Choroid plexus epithelial cell (primary cell): Measurements from ENCODE around the gene ERC1.

Source experiments
- DNase-seq: peaks from one replicate; pipeline ENCODE4 v3.0.0-alpha.2; 2010; ENCODE audit warnings: low read depth
- H3K4me3 ChIP-seq: 2 replicates; pipeline ENCODE4 v1.5.1; 2011; ENCODE audit warnings: low read depth, mild to moderate bottlenecking, control low read depth, low read length, moderate library complexity
- TF ChIP-seq, protein P1 (sequence below): conservative IDR thresholded peaks from 2 replicates; pipeline ENCODE4 v1.5.1; 2011; ENCODE audit warnings: low read depth, mild to moderate bottlenecking, control low read depth, inconsistent platforms, low read length, moderate library complexity

Gene ERC1

DNA sequence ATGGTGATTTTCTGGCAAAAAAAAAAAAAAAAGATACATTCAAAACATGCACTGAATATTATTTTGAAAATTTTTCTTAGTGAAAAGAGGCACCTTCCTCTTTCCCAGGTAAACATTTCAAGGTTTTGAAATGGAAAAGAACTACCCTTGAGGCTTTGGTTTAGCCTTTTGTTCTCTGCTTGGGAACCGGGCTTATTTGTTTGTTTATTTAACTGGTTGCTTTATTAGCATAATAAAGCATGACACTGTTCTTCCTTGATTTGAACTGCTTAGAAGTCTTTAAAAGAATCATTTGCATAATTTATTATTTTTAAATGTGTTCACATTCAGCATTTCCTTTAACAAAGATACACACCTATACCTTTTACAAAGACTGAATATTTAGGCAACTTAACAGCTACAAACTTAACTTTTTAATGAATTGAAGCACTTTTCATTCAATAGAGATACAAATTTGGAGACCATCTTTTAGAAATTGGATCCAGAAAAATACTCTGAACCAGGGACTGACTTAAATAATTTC lies 428.9 kb downstream of the ERC1 start:
- TF ChIP-seq, protein P1, sequence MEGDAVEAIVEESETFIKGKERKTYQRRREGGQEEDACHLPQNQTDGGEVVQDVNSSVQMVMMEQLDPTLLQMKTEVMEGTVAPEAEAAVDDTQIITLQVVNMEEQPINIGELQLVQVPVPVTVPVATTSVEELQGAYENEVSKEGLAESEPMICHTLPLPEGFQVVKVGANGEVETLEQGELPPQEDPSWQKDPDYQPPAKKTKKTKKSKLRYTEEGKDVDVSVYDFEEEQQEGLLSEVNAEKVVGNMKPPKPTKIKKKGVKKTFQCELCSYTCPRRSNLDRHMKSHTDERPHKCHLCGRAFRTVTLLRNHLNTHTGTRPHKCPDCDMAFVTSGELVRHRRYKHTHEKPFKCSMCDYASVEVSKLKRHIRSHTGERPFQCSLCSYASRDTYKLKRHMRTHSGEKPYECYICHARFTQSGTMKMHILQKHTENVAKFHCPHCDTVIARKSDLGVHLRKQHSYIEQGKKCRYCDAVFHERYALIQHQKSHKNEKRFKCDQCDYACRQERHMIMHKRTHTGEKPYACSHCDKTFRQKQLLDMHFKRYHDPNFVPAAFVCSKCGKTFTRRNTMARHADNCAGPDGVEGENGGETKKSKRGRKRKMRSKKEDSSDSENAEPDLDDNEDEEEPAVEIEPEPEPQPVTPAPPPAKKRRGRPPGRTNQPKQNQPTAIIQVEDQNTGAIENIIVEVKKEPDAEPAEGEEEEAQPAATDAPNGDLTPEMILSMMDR, result no peak
- DNase-seq, result no peak

GRCh38 chr12:1421091-1421846 lies 430.2 kb downstream of the ERC1 start:
- DNase-seq, result no peak
- TF ChIP-seq, protein P1, result no peak
- no peak overlapping the region for H3K4me3 ChIP-seq

More for the DNA sequence above, 428.9 kb downstream of the ERC1 start:
- H3K4me3 ChIP-seq, result no peak overlapping the region

GRCh38 chr12:1422604-1423315 lies 431.7 kb downstream of the ERC1 start:
- TF ChIP-seq, protein P1, result no peak
- no peak overlapping the region for H3K4me3 ChIP-seq
- no peak for DNase-seq

GRCh38 chr12:1424674-1425395 lies 433.8 kb downstream of the ERC1 start:
- H3K4me3 ChIP-seq, result no peak overlapping the region
- TF ChIP-seq, protein P1, result no peak
- no peak for DNase-seq

DNA sequence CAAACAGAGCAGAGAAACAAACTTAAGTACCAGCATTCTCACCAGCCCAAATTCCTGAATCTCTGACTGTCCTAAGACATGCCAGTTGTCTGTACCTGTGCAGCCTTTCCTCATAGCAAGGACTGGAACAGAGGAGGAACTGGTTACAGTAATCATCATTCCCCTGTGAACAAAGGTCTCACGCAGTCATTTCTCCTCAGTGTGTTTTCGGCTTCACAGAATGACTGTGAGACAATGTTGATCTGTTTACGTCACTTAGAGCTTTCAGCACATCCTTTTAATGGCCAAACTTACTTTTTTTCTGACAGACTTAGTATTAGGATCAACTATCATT lies 434.3 kb downstream of the ERC1 start:
- DNase-seq, result no peak
- no peak overlapping the region for H3K4me3 ChIP-seq
- TF ChIP-seq, protein P1, result no peak

DNA sequence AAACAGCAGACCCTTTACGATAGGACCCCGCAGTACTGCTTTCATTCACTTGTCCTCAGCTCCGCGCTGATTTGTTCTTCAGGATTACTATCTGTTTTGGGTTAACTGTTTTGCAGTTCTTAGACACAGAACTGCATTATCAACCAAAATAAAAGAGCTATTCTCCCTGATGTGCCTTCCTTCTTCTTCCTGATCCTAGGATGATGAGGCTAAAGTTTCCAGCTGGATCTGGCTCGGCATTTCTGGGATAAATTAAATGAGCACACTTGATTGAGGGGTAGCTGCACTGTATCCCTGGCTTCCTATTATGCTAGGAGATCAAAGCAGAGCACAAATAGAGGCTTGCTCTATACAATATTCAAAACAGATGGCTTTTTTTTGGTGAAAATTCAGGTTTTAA lies 437.6 kb downstream of the ERC1 start:
- no peak for DNase-seq
- H3K4me3 ChIP-seq, result no peak overlapping the region
- TF ChIP-seq, protein P1, result no peak
